OCI-LY7 (cell line): ENCODE results near the gene TWNK. TPM values are rescaled to one million over a fixed set of nuclear protein-coding genes. Genes with fewer than 3 reads are reported as not detected.

Experiments
- BruUV-seq: library from RNA; stranded (reverse); fragments of 400-500 nt; replicated peaks from 2 replicates; lab custom pipeline; 2021; lab: Mats Ljungman, UMichigan
- CTCF ChIA-PET: fragments of 300-600 bp; sonication (Branson Sonifier 250); formaldehyde crosslinking; loops from one replicate; lab custom pipeline; 2022; ENCODE audit warnings: antibody characterized with exemption; ENCODE audit not compliant: unreplicated experiment; lab: Charles Lee
- POLR2A ChIA-PET: fragments of 300-600 bp; sonication (Branson Sonifier 250); formaldehyde crosslinking; loops from one replicate; lab custom pipeline; 2022; ENCODE audit warnings: antibody characterized with exemption; lab: Charles Lee
- DNase-seq: peaks from one replicate; pipeline ENCODE4 v3.0.0-alpha.2; 2015; ENCODE audit warnings: low spot score
- H2AFZ ChIP-seq: fragments of 200-600 bp; sonication (generic), shearing (Covaris generic); 2 replicates; pipeline ENCODE4 v1.6.1; 2014; ENCODE audit warnings: mild to moderate bottlenecking, antibody characterized with exemption, low read length, moderate library complexity
- H3K27ac ChIP-seq: fragments of 200-600 bp; sonication (generic); 2 replicates; pipeline ENCODE4 v1.5.1; 2014; ENCODE audit warnings: mixed run types, low read depth, mild to moderate bottlenecking, moderate library complexity, low read length, inconsistent platforms; ENCODE audit not compliant: poor library complexity, severe bottlenecking
- H3K36me3 ChIP-seq: fragments of 200-600 bp; sonication (generic); 2 replicates; pipeline ENCODE4 v1.6.1; 2014; ENCODE audit warnings: mild to moderate bottlenecking, antibody characterized with exemption, low read length, moderate library complexity, mixed read lengths; ENCODE audit not compliant: insufficient read depth
- H3K4me1 ChIP-seq: fragments of 200-600 bp; sonication (generic); 2 replicates; pipeline ENCODE4 v1.5.1; 2014; ENCODE audit warnings: mild to moderate bottlenecking, low read length; ENCODE audit not compliant: insufficient read depth, poor library complexity, severe bottlenecking
- H3K4me2 ChIP-seq: fragments of 200-600 bp; sonication (generic); 2 replicates; pipeline ENCODE4 v1.6.1; 2014; ENCODE audit warnings: mild to moderate bottlenecking, low read length
- H3K4me3 ChIP-seq: fragments of 200-600 bp; sonication (generic); 2 replicates; pipeline ENCODE4 v1.5.1; 2014; ENCODE audit warnings: mild to moderate bottlenecking, low read depth, low read length; ENCODE audit not compliant: poor library complexity, severe bottlenecking
- H3K79me2 ChIP-seq: fragments of 200-600 bp; sonication (generic); 2 replicates; pipeline ENCODE4 v1.6.1; 2016; ENCODE audit warnings: low read depth, mild to moderate bottlenecking, low read length, moderate library complexity, mixed read lengths; ENCODE audit not compliant: insufficient read depth
- H3K9me2 ChIP-seq: fragments of 200-600 bp; sonication (generic); 2 replicates; pipeline ENCODE4 v1.6.1; 2016; ENCODE audit warnings: mild to moderate bottlenecking, low read length, mixed read lengths; ENCODE audit not compliant: insufficient read depth
- H3K9me3 ChIP-seq: fragments of 200-600 bp; sonication (generic); 2 replicates; pipeline ENCODE4 v1.6.1; 2014; ENCODE audit warnings: mild to moderate bottlenecking, mixed run types, low read length, mixed read lengths
- H4K20me1 ChIP-seq: fragments of 200-600 bp; sonication (generic); 2 replicates; pipeline ENCODE4 v1.6.1; 2014; ENCODE audit warnings: mild to moderate bottlenecking, antibody characterized with exemption, low read length, moderate library complexity, mixed read lengths; ENCODE audit not compliant: insufficient read depth
- EZH2phosphoT487 ChIP-seq: fragments of 200-600 bp; sonication (generic); IDR thresholded peaks from 2 replicates; pipeline ENCODE4 v1.6.1; 2018; ENCODE audit warnings: low read depth, borderline replicate concordance, mild to moderate bottlenecking, mixed run types, antibody characterized with exemption, low read length, moderate library complexity, mixed read lengths
- intact Hi-C: fragments of 100-400 bp; cut with micrococcal nuclease; formaldehyde crosslinking; loops from one replicate; pipeline ENCODE4 v1.10.0; 2022; ENCODE audit not compliant: unreplicated experiment
- total RNA-seq, 2 experiments: library from RNA; depleted of rRNA in 1 of 2; stranded (reverse); fragments of >200 nt in 1 of 2; shearing (Covaris generic) in 1 of 2; gene quantifications; 2 replicates each; pipeline ENCODE4 v1.2.3, GENCODE V29; 2014 to 2022
- TF ChIP-seq, protein P1 (sequence below): fragments of 200-600 bp; sonication (generic); conservative IDR thresholded peaks from 2 replicates; pipeline ENCODE4 v1.5.1; 2014; ENCODE audit warnings: mild to moderate bottlenecking, antibody characterized with exemption, low read length, moderate library complexity, mixed read lengths

TWNK gene
- total RNA-seq, 2 experiments from 2014 or later: 15.8 to 21.7 TPM

DNA sequence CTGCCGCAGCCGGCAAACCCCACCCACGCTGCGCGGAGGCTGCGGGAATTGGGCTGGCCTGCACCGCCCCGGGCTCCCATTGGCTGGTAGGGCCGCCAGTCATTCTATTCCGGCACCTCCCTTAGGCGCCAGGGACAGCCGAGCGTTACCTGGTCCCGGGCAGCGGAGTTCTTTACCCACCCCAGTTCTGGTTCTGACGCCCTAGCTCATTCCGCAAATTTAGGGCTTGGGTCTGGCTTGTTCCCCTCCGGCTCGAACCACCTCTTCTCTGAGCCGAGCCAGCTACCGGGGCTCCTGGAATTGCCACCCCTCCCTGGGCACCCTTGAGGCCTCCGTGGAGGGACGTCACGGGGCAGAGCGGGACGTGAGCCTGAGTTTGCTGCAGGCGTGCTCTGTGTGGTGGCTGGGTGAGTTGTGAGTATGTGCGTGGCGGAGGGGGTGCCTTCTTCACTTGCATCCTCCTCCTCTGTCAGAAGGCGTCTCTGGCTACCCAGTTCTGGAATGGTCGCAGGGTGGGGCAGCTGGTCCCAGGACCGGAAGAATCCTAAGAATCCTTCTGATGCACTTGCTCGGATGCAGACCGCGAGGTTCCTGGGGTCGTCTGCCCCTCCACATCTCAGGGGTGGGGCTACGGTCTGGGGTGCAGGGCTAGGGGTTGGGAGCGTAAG lies 43.9 kb downstream of the TWNK start, which contains the start of the genes PDZD7 and SFXN3:
PDZD7 (minus strand) TSS at position 2 of the 668 bp plus-strand sequence. CDS start 910 bp downstream, outside the sequence.
SFXN3 (plus strand) TSS at position 107 of the 668 bp plus-strand sequence. CDS start 3,461 bp downstream, outside the sequence.
- POLR2A ChIA-PET: interaction anchor here (0.6 kb wide), 1 partner anchor 41 kb away, joined by 3 read pairs; no protein-coding TSS in a partner anchor

GRCh38 chr10:101031796-101032636 lies 44.7 kb downstream of the TWNK start:
- Histone ChIP-seq H3K27ac (no peak overlapping the region), H3K4me3 (no peak overlapping the region), H3K9me3 (no peaks in the 10 kb centered on the region), H2AFZ (no peak overlapping the region), H3K36me3 (no peaks in the 10 kb centered on the region), H3K79me2 (no peaks in the 10 kb centered on the region), H3K4me2 (peak overlapping the region; percentile 65; the same call in 1 of the 2 replicates), H4K20me1 (no peaks in the 10 kb centered on the region; the same call in 1 of the 2 replicates), H3K4me1 (no peaks in the 10 kb centered on the region), H3K9me2 (no peaks in the 10 kb centered on the region)
- intact Hi-C loops: no loop called here
- ChIA-PET POLR2A (no interaction called here), CTCF (no interaction called here)
- no peak for TF ChIP-seq EZH2phosphoT487
- TF ChIP-seq, protein P1, sequence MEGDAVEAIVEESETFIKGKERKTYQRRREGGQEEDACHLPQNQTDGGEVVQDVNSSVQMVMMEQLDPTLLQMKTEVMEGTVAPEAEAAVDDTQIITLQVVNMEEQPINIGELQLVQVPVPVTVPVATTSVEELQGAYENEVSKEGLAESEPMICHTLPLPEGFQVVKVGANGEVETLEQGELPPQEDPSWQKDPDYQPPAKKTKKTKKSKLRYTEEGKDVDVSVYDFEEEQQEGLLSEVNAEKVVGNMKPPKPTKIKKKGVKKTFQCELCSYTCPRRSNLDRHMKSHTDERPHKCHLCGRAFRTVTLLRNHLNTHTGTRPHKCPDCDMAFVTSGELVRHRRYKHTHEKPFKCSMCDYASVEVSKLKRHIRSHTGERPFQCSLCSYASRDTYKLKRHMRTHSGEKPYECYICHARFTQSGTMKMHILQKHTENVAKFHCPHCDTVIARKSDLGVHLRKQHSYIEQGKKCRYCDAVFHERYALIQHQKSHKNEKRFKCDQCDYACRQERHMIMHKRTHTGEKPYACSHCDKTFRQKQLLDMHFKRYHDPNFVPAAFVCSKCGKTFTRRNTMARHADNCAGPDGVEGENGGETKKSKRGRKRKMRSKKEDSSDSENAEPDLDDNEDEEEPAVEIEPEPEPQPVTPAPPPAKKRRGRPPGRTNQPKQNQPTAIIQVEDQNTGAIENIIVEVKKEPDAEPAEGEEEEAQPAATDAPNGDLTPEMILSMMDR: no peak
- no TSS peak for BruUV-seq
- DNase-seq: no peak

More for the DNA sequence above, 43.9 kb downstream of the TWNK start, which contains the start of the genes PDZD7 and SFXN3:
- no peaks in the 10 kb centered on the region; the same call in 1 of the 2 replicates for H4K20me1 ChIP-seq
- BruUV-seq: no TSS peak
- H3K9me3 ChIP-seq: no peaks in the 10 kb centered on the region
- H3K4me2 ChIP-seq: peak within 1 kb of the TSS; percentile 65
- CTCF ChIA-PET: no interaction called here
- DNase-seq: peak; percentile 79
- H3K9me2 ChIP-seq: no peaks in the 10 kb centered on the region
- intact Hi-C loops: no loop called here
- TF ChIP-seq, protein P1: no peak
- TF ChIP-seq EZH2phosphoT487: no peak
- 0 out of 2 replicates have a peak within 1 kb of the TSS, but pooled peaks have one; percentile 44 for H2AFZ ChIP-seq
- H3K4me1 ChIP-seq: no peaks in the 10 kb centered on the region
- H3K27ac ChIP-seq: no peak within 1 kb of the TSS
- H3K36me3 ChIP-seq: no peaks in the 10 kb centered on the region
- H3K79me2 ChIP-seq: no peaks in the 10 kb centered on the region
- H3K4me3 ChIP-seq: peak within 1 kb of the TSS; percentile 38
